IPS-NIHi7 (cell line): Measurements from ENCODE around the gene SAMD9L.
A peak's percentile ranks its signal among the peaks of the same experiment; 100 is the strongest.
"Not testable (repeated sequence)": the region's sequence is repeated elsewhere in the genome, so short reads cannot be mapped to it uniquely, and the experiment has no call there.

ENCODE experiments used
- DNase-seq: peaks from one replicate; pipeline ENCODE4 v3.0.0; 2012; ENCODE audit warnings: mixed read lengths; ENCODE audit errors: extremely low spot score

Gene SAMD9L

GRCh38 chr7:93146036-93146435, 2.1 kb downstream of the SAMD9L start:
- DNase-seq, result peak; percentile 23

GRCh38 chr7:93145354-93145753, 2.8 kb downstream of the SAMD9L start:
- DNase-seq, result no peak

- DNase-seq, result no peak
Measured at GRCh38 chr7:93142127-93142526, 6.1 kb downstream of the SAMD9L start.

GRCh38 chr7:93140582-93141191, 7.5 kb downstream of the SAMD9L start:
- DNase-seq, result no peak

- DNase-seq, result no peak
Measured at GRCh38 chr7:93138576-93138975, 9.6 kb downstream of the SAMD9L start.

- DNase-seq, result no peak
Measured at GRCh38 chr7:93133005-93133404, 15.2 kb downstream of the SAMD9L start.

- no peak for DNase-seq
Measured at GRCh38 chr7:93132216-93132615, 16.0 kb downstream of the SAMD9L start.

GRCh38 chr7:93126954-93127353, 21.2 kb downstream of the SAMD9L start:
- DNase-seq, result not testable (repeated sequence)

GRCh38 chr7:93123532-93123931, 24.7 kb downstream of the SAMD9L start:
- not testable (repeated sequence) for DNase-seq

- no peak for DNase-seq
Measured at GRCh38 chr7:93120592-93121549, 27.3 kb downstream of the SAMD9L start.

GRCh38 chr7:93119191-93119905, 28.8 kb downstream of the SAMD9L start:
- DNase-seq, result peak; percentile 17

GRCh38 chr7:93117852-93118530, 30.2 kb downstream of the SAMD9L start, which contains the start of gene SAMD9:
Gene SAMD9, minus strand, starts transcription at chr7:93117979. Its CDS starts 11,882 bp downstream, at chr7:93106097.
- peak; percentile 20 for DNase-seq

- no peak for DNase-seq
Measured at GRCh38 chr7:93117327-93117726, 30.9 kb downstream of the SAMD9L start.

GRCh38 chr7:93115796-93116195, 32.4 kb downstream of the SAMD9L start:
- DNase-seq, result no peak

GRCh38 chr7:93108003-93108402, 40.2 kb downstream of the SAMD9L start:
- DNase-seq, result no peak

- DNase-seq, result no peak
Measured at GRCh38 chr7:93097388-93097787, 50.8 kb downstream of the SAMD9L start.

- peak; percentile 38 for DNase-seq
Measured at GRCh38 chr7:93092757-93093370, 55.3 kb downstream of the SAMD9L start.
